Fibroblast of lung (primary cell): ENCODE data around the gene KLHL29. TPM values are rescaled to one million over a fixed set of nuclear protein-coding genes. Genes with fewer than 3 reads are reported as not detected.

ENCODE experiments used
- DNase-seq, 2 donors: peaks; one replicate each; pipeline versions ENCODE4 v3.0.0 to v3.0.0-alpha.2; 2010; ENCODE audit warnings: low read depth in 2 of 2
- H2AFZ ChIP-seq: 2 replicates; pipeline ENCODE4 v1.5.1; 2012; ENCODE audit warnings: low read length, control low read depth, inconsistent platforms
- H3K27ac ChIP-seq: 2 replicates; pipeline ENCODE4 v1.5.1; 2011; ENCODE audit warnings: low read length, control low read depth; ENCODE audit not compliant: insufficient read depth
- H3K27me3 ChIP-seq: 2 replicates; pipeline ENCODE4 v1.5.1; 2011; ENCODE audit warnings: mild to moderate bottlenecking, low read length; ENCODE audit not compliant: control insufficient read depth, insufficient read depth
- H3K36me3 ChIP-seq: 2 replicates; pipeline ENCODE4 v1.5.1; 2011; ENCODE audit warnings: low read length; ENCODE audit not compliant: control insufficient read depth, insufficient read depth
- H3K4me1 ChIP-seq: 2 replicates; pipeline ENCODE4 v1.5.1; 2011; ENCODE audit warnings: low read length; ENCODE audit not compliant: control insufficient read depth, insufficient read depth; ENCODE audit errors: extremely low read depth
- H3K4me2 ChIP-seq: 2 replicates; pipeline ENCODE4 v1.5.1; 2011; ENCODE audit warnings: low read length, control low read depth; ENCODE audit not compliant: insufficient read depth; ENCODE audit errors: extremely low read depth
- H3K4me3 ChIP-seq, 4 experiments: fragments of 200-600 bp in 1 of 4; sonication (generic) in 1 of 4; replicated peaks in 1 of 4; 2 replicates each; pipeline ENCODE4 v1.5.1; 2011 to 2016; ENCODE audit warnings: low read length in 4 of 4, low read depth in 3 of 4, mild to moderate bottlenecking in 3 of 4, control low read depth in 2 of 4, inconsistent platforms in 1 of 4, mixed read lengths in 1 of 4; ENCODE audit not compliant: insufficient read depth in 1 of 4; ENCODE audit errors: control extremely low read depth in 1 of 4
- H3K79me2 ChIP-seq: 2 replicates; pipeline ENCODE4 v1.5.1; 2012; ENCODE audit warnings: mild to moderate bottlenecking, low read length, inconsistent platforms; ENCODE audit not compliant: control insufficient read depth, insufficient read depth
- H3K9ac ChIP-seq: 2 replicates; pipeline ENCODE4 v1.5.1; 2011; ENCODE audit warnings: mild to moderate bottlenecking, low read length, control low read depth; ENCODE audit not compliant: insufficient read depth
- H3K9me3 ChIP-seq: 2 replicates; pipeline ENCODE4 v1.5.1; 2012; ENCODE audit warnings: low read depth, low read length; ENCODE audit not compliant: control insufficient read depth, insufficient read depth
- H4K20me1 ChIP-seq: 2 replicates; pipeline ENCODE4 v1.5.1; 2011; ENCODE audit warnings: low read length; ENCODE audit not compliant: control insufficient read depth, insufficient read depth; ENCODE audit errors: extremely low read depth
- EZH2 ChIP-seq: IDR thresholded peaks from 2 replicates; pipeline ENCODE4 v1.5.1; 2012; ENCODE audit warnings: low read length, control low read depth, mild to moderate bottlenecking; ENCODE audit errors: missing control alignments
- polyA plus RNA-seq, 2 donors: library from polyadenylated mRNA; depleted of rRNA in 1 of 2; stranded (reverse) in 1 of 2; unstranded in 1 of 2; fragments of >200 nt; gene quantifications; 2 replicates each; pipeline ENCODE4 v1.2.1, GENCODE V29; 2011 to 2012; ENCODE audit warnings: missing spikeins in 1 of 2
- total RNA-seq: library from RNA; depleted of rRNA; stranded (reverse); fragments of >200 nt; gene quantifications from 2 replicates; pipeline ENCODE4 v1.2.1, GENCODE V29; 2014
- TF ChIP-seq, protein P1 (sequence below), 2 donors: IDR thresholded peaks in 1 of 2; conservative IDR thresholded peaks in 1 of 2; 1 replicate in 1 of 2; 2 replicates in 1 of 2; pipeline ENCODE4 v1.5.1; 2011 to 2012; ENCODE audit warnings: low read length in 2 of 2, control low read depth in 1 of 2, inconsistent platforms in 1 of 2, low read depth in 1 of 2, mild to moderate bottlenecking in 1 of 2

Gene KLHL29
- total and polyA plus RNA-seq, 2 donors (not counting 1 experiment from before 2014, with no cell fraction given) = 7.1 to 7.9 TPM

GRCh38 chr2:23531280-23531679 is 146.3 kb downstream of the KLHL29 start:
- Histone ChIP-seq H3K27ac (no peak overlapping the region), H4K20me1 (no peaks in the 10 kb centered on the region), H3K4me3 (no peak overlapping the region), H2AFZ (no peak overlapping the region), H3K4me2 (no peak overlapping the region), H3K79me2 (no peaks in the 10 kb centered on the region), H3K9me3 (no peaks in the 10 kb centered on the region), H3K36me3 (no peaks in the 10 kb centered on the region), H3K4me1 (no peaks in the 10 kb centered on the region), H3K27me3 (no peaks in the 10 kb centered on the region), H3K9ac (no peak overlapping the region)
- TF ChIP-seq, protein P1, sequence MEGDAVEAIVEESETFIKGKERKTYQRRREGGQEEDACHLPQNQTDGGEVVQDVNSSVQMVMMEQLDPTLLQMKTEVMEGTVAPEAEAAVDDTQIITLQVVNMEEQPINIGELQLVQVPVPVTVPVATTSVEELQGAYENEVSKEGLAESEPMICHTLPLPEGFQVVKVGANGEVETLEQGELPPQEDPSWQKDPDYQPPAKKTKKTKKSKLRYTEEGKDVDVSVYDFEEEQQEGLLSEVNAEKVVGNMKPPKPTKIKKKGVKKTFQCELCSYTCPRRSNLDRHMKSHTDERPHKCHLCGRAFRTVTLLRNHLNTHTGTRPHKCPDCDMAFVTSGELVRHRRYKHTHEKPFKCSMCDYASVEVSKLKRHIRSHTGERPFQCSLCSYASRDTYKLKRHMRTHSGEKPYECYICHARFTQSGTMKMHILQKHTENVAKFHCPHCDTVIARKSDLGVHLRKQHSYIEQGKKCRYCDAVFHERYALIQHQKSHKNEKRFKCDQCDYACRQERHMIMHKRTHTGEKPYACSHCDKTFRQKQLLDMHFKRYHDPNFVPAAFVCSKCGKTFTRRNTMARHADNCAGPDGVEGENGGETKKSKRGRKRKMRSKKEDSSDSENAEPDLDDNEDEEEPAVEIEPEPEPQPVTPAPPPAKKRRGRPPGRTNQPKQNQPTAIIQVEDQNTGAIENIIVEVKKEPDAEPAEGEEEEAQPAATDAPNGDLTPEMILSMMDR (conservative IDR thresholded peaks at IDR 0.05 in 1 of 2, IDR thresholded peaks at IDR 0.05 in 1 of 2; ENCODE audit: low read depth in 1 of 2, low read length in 2 of 2) = no peak
- no peak for DNase-seq

- H3K4me1 ChIP-seq = no peaks in the 10 kb centered on the region
- H4K20me1 ChIP-seq = no peaks in the 10 kb centered on the region
- H3K36me3 ChIP-seq = no peaks in the 10 kb centered on the region
- no peak overlapping the region for H3K4me3 ChIP-seq
- no peak for TF ChIP-seq EZH2
- TF ChIP-seq, protein P1 (conservative IDR thresholded peaks at IDR 0.05 in 1 of 2, IDR thresholded peaks at IDR 0.05 in 1 of 2; ENCODE audit: low read depth in 1 of 2, low read length in 2 of 2) = no peak
- H3K27me3 ChIP-seq = no peaks in the 10 kb centered on the region
- H3K79me2 ChIP-seq = no peaks in the 10 kb centered on the region
- H3K4me2 ChIP-seq = peak overlapping the region; percentile 67
- no peaks in the 10 kb centered on the region for H3K9me3 ChIP-seq
- no peak for DNase-seq
- no peak overlapping the region for H3K9ac ChIP-seq
- no peak overlapping the region for H2AFZ ChIP-seq
- H3K27ac ChIP-seq = no peak overlapping the region
Measured at GRCh38 chr2:23531881-23532280, 146.9 kb downstream of the KLHL29 start.

GRCh38 chr2:23532391-23533337 is 147.7 kb downstream of the KLHL29 start:
- no peaks in the 10 kb centered on the region for H3K4me1 ChIP-seq
- H3K27ac ChIP-seq = no peak overlapping the region
- H3K27me3 ChIP-seq = no peaks in the 10 kb centered on the region
- H3K9ac ChIP-seq = no peak overlapping the region
- H3K79me2 ChIP-seq = no peaks in the 10 kb centered on the region
- DNase-seq = no peak
- no peaks in the 10 kb centered on the region for H4K20me1 ChIP-seq
- peak overlapping the region; percentile 67 for H3K4me2 ChIP-seq
- no peak overlapping the region for H2AFZ ChIP-seq
- H3K9me3 ChIP-seq = no peaks in the 10 kb centered on the region
- no peaks in the 10 kb centered on the region for H3K36me3 ChIP-seq
- no peak for TF ChIP-seq EZH2
- TF ChIP-seq, protein P1 (conservative IDR thresholded peaks at IDR 0.05 in 1 of 2, IDR thresholded peaks at IDR 0.05 in 1 of 2; ENCODE audit: low read depth in 1 of 2, low read length in 2 of 2) = no peak
- H3K4me3 ChIP-seq = no peak overlapping the region
